PC-9 (cell line): ENCODE data around the gene ARIH2. TPM values are rescaled to one million over a fixed set of nuclear protein-coding genes. Genes with fewer than 3 reads are reported as not detected.

Experiments
- BruUV-seq: library from RNA; stranded (reverse); fragments of 400-500 nt; replicated peaks from 2 replicates; lab custom pipeline; 2021; lab: Mats Ljungman, UMichigan
- CTCF ChIA-PET: fragments of 300-600 bp; sonication (Branson Sonifier 250); formaldehyde crosslinking; loops from one replicate; lab custom pipeline; 2022; ENCODE audit warnings: antibody characterized with exemption; lab: Charles Lee
- POLR2A ChIA-PET: fragments of 300-600 bp; sonication (Branson Sonifier 250); formaldehyde crosslinking; loops from one replicate; lab custom pipeline; 2022; ENCODE audit warnings: antibody characterized with exemption; ENCODE audit not compliant: unreplicated experiment; lab: Charles Lee
- DNase-seq, 2 experiments: peaks; one replicate each; pipeline versions ENCODE4 v3.0.0 to v3.0.0-alpha.2; 2015 to 2022; ENCODE audit warnings: mixed read lengths in 1 of 2
- H2AFZ ChIP-seq: fragments of 200-600 bp; sonication (generic); 2 replicates; pipeline ENCODE4 v1.8.1; 2017; ENCODE audit warnings: antibody characterized with exemption
- H3F3A ChIP-seq: fragments of 200-600 bp; sonication (generic); 2 replicates; pipeline ENCODE4 v1.8.1; 2017; ENCODE audit warnings: antibody characterized with exemption, mild to moderate bottlenecking, low read depth; ENCODE audit not compliant: insufficient read depth
- H3K27ac ChIP-seq: fragments of 200-600 bp; sonication (generic); 2 replicates; pipeline ENCODE4 v1.6.1; 2016; ENCODE audit warnings: mixed run types
- H3K27me3 ChIP-seq: fragments of 200-600 bp; sonication (generic); 2 replicates; pipeline ENCODE4 v1.6.1; 2016; ENCODE audit warnings: low read depth, mixed run types; ENCODE audit not compliant: insufficient read depth
- H3K36me3 ChIP-seq: fragments of 200-600 bp; sonication (generic); 2 replicates; pipeline ENCODE4 v1.6.1; 2016; ENCODE audit warnings: low read depth, mixed run types
- H3K4me1 ChIP-seq: fragments of 200-600 bp; sonication (generic); replicated peaks from 2 replicates; pipeline ENCODE4 v1.6.1; 2016; ENCODE audit warnings: mixed run types; ENCODE audit not compliant: insufficient read depth
- H3K4me2 ChIP-seq: fragments of 200-600 bp; sonication (generic); 2 replicates; pipeline ENCODE4 v1.6.1; 2017; ENCODE audit warnings: mixed run types
- H3K4me3 ChIP-seq: fragments of 200-600 bp; sonication (generic); 2 replicates; pipeline ENCODE4 v1.6.1; 2016; ENCODE audit warnings: mixed run types
- H3K79me2 ChIP-seq: fragments of 200-600 bp; sonication (generic); 2 replicates; pipeline ENCODE4 v1.6.1; 2017; ENCODE audit warnings: low read depth, mixed run types
- H3K9me2 ChIP-seq: fragments of 200-600 bp; sonication (generic); 2 replicates; pipeline ENCODE4 v1.8.1; 2017; ENCODE audit warnings: mild to moderate bottlenecking; ENCODE audit not compliant: insufficient read depth
- H3K9me3 ChIP-seq: fragments of 200-600 bp; sonication (generic); 2 replicates; pipeline ENCODE4 v1.8.1; 2016; ENCODE audit warnings: low read depth; ENCODE audit not compliant: insufficient read depth
- H4K20me1 ChIP-seq: fragments of 200-600 bp; sonication (generic); 2 replicates; pipeline ENCODE4 v1.8.1; 2017; ENCODE audit not compliant: insufficient read depth
- CTCF ChIP-seq: fragments of 200-600 bp; sonication (generic); conservative IDR thresholded peaks from 2 replicates; pipeline ENCODE4 v1.6.1; 2017; ENCODE audit warnings: mixed run types, antibody characterized with exemption, mild to moderate bottlenecking, moderate library complexity
- EZH2 ChIP-seq: fragments of 200-600 bp; sonication (generic); IDR thresholded peaks from 2 replicates; pipeline ENCODE4 v1.8.0; 2017; ENCODE audit warnings: antibody characterized with exemption, low read depth
- intact Hi-C: fragments of 100-400 bp; cut with micrococcal nuclease; formaldehyde crosslinking; loops from one replicate; pipeline ENCODE4 v1.10.0; 2022; ENCODE audit not compliant: unreplicated experiment
- microRNA-seq: library from miRNA; unstranded; fragments of <30 nt; microRNA quantifications from one replicate; pipeline ENCODE4 v1.2.0, GENCODE V29; 2021; ENCODE audit warnings: borderline number of aligned reads, borderline replicate concordance
- total RNA-seq: library from RNA; stranded (reverse); gene quantifications from 2 replicates; pipeline ENCODE4 v1.2.3, GENCODE V29; 2021

ARIH2 gene
- total RNA-seq, 1 experiment from 2014 or later: 86.1 TPM

GRCh38 chr3:49032646-49033304 lies 114.1 kb downstream of the ARIH2 start:
- peaks cover 7% of the 10 kb centered on the region for H3K4me1 ChIP-seq
- H3K9me2 ChIP-seq: no peaks in the 10 kb centered on the region
- H3K4me2 ChIP-seq: no peak overlapping the region
- ChIA-PET CTCF (no interaction called here), POLR2A (interaction anchor here (0.7 kb wide), 1 partner anchor 183 kb away, joined by 4 read pairs; no protein-coding TSS in a partner anchor)
- intact Hi-C loops: no loop called here
- no peak overlapping the region for H3K27ac ChIP-seq
- no peaks in the 10 kb centered on the region for H3K9me3 ChIP-seq
- no peak for DNase-seq
- no peak overlapping the region for H2AFZ ChIP-seq
- no peaks in the 10 kb centered on the region for H4K20me1 ChIP-seq
- BruUV-seq: no TSS peak
- peaks cover 14% of the 10 kb centered on the region for H3K79me2 ChIP-seq
- H3K36me3 ChIP-seq: no peaks in the 10 kb centered on the region
- H3K27me3 ChIP-seq: no peaks in the 10 kb centered on the region
- TF ChIP-seq CTCF (no peak), EZH2 (no peak)
- peaks cover 19% of the 10 kb centered on the region for H3F3A ChIP-seq
- no peak overlapping the region for H3K4me3 ChIP-seq

GRCh38 chr3:49034650-49035049 lies 116.0 kb downstream of the ARIH2 start:
- no peak for DNase-seq
- Histone ChIP-seq H3K4me2 (no peak overlapping the region), H3F3A (peaks cover 16% of the 10 kb centered on the region), H2AFZ (no peak overlapping the region), H3K9me2 (no peaks in the 10 kb centered on the region), H3K4me3 (no peak overlapping the region), H3K9me3 (no peaks in the 10 kb centered on the region), H4K20me1 (no peaks in the 10 kb centered on the region), H3K27me3 (no peaks in the 10 kb centered on the region), H3K79me2 (no peaks in the 10 kb centered on the region), H3K36me3 (no peaks in the 10 kb centered on the region), H3K27ac (no peak overlapping the region), H3K4me1 (no peaks in the 10 kb centered on the region)
- TF ChIP-seq EZH2 (no peak), CTCF (no peak)
- ChIA-PET POLR2A (interaction anchor here (0.6 kb wide), 1 partner anchor 242 kb away, joined by 3 read pairs; no protein-coding TSS in a partner anchor), CTCF (no interaction called here)
- intact Hi-C loops: no loop called here
- BruUV-seq: no TSS peak

GRCh38 chr3:49035281-49035680 lies 116.6 kb downstream of the ARIH2 start:
- Histone ChIP-seq H3K4me3 (no peak overlapping the region), H3K4me1 (no peaks in the 10 kb centered on the region), H3K9me2 (no peaks in the 10 kb centered on the region), H3K27me3 (no peaks in the 10 kb centered on the region), H3K79me2 (no peaks in the 10 kb centered on the region), H4K20me1 (no peaks in the 10 kb centered on the region), H3K4me2 (no peak overlapping the region), H2AFZ (no peak overlapping the region), H3K27ac (no peak overlapping the region), H3K9me3 (no peaks in the 10 kb centered on the region), H3K36me3 (no peaks in the 10 kb centered on the region; the same call in 1 of the 2 replicates), H3F3A (peaks cover 10% of the 10 kb centered on the region; the same call in 1 of the 2 replicates)
- intact Hi-C loops: no loop called here
- CTCF ChIA-PET: interaction anchor here (0.6 kb wide), 1 partner anchor 71 kb away, joined by 13 read pairs; no protein-coding TSS in a partner anchor
- TF ChIP-seq EZH2 (no peak), CTCF (no peak)
- DNase-seq: no peak
- POLR2A ChIA-PET: interaction anchor here (0.6 to 0.8 kb wide), 2 partner anchors 18 to 241 kb away, joined by 3 to 12 read pairs; no protein-coding TSS in a partner anchor
- BruUV-seq: no TSS peak

Small RNA genes within 50 kb of the gene (microRNA-seq; reads per million reads assigned to microRNA genes)
- gene MIR191 (19,962 reads per million, percentile 96 among the genes with 10 or more reads in this experiment), gene MIR425 (5,062 reads per million, percentile 88 among the genes with 10 or more reads in this experiment)

Other genes starting within 250 kb of the ARIH2 start
- gene NCKIPSD, start 232.9 kb upstream of the ARIH2 start, total RNA-seq: 40.0 and 53.3 TPM in 2 replicates
- 123 and 144 TPM in 2 replicates for gene IP6K2, start 201.6 kb upstream of the ARIH2 start, total RNA-seq
- gene PRKAR2A, start 71.0 kb upstream of the ARIH2 start, total RNA-seq: 54.2 and 78.9 TPM in 2 replicates
- 2.9 and 4.9 TPM in 2 replicates for gene SLC25A20, start 20.0 kb upstream of the ARIH2 start, total RNA-seq
- 49.1 and 57.1 TPM in 2 replicates for gene P4HTM, start 71.4 kb downstream of the ARIH2 start, total RNA-seq
- 157 and 159 TPM in 2 replicates for gene WDR6, start 88.5 kb downstream of the ARIH2 start, total RNA-seq
- 27.7 and 35.9 TPM in 2 replicates for gene DALRD3, start 99.7 kb downstream of the ARIH2 start, total RNA-seq
- 32.9 and 38.8 TPM in 2 replicates for gene NDUFAF3, start 103.3 kb downstream of the ARIH2 start, total RNA-seq
- gene IMPDH2, start 110.6 kb downstream of the ARIH2 start, total RNA-seq: 190 and 222 TPM in 2 replicates
- 84.8 and 87.5 TPM in 2 replicates for gene QRICH1, start 175.2 kb downstream of the ARIH2 start, total RNA-seq
- 334 and 337 TPM in 2 replicates for gene QARS1, start 185.9 kb downstream of the ARIH2 start, total RNA-seq
- gene USP19, start 202.0 kb downstream of the ARIH2 start, total RNA-seq: 72.1 TPM in 2 replicates
- 230 and 238 TPM in 2 replicates for gene LAMB2, start 214.2 kb downstream of the ARIH2 start, total RNA-seq
- 17.8 and 24.0 TPM in 2 replicates for gene CCDC71, start 247.5 kb downstream of the ARIH2 start, total RNA-seq